Fibroblast of lung (primary cell): Measurements from ENCODE around the gene TCOF1. TPM values are rescaled to one million over a fixed set of nuclear protein-coding genes. Genes with fewer than 3 reads are reported as not detected.

ENCODE experiments used
- DNase-seq, 2 donors: peaks; one replicate each; pipeline versions ENCODE4 v3.0.0 to v3.0.0-alpha.2; 2010; ENCODE audit warnings: low read depth in 2 of 2
- H2AFZ ChIP-seq: 2 replicates; pipeline ENCODE4 v1.5.1; 2012; ENCODE audit warnings: low read length, control low read depth, inconsistent platforms
- H3K27ac ChIP-seq: 2 replicates; pipeline ENCODE4 v1.5.1; 2011; ENCODE audit warnings: low read length, control low read depth; ENCODE audit not compliant: insufficient read depth
- H3K27me3 ChIP-seq: 2 replicates; pipeline ENCODE4 v1.5.1; 2011; ENCODE audit warnings: mild to moderate bottlenecking, low read length; ENCODE audit not compliant: control insufficient read depth, insufficient read depth
- H3K36me3 ChIP-seq: 2 replicates; pipeline ENCODE4 v1.5.1; 2011; ENCODE audit warnings: low read length; ENCODE audit not compliant: control insufficient read depth, insufficient read depth
- H3K4me1 ChIP-seq: 2 replicates; pipeline ENCODE4 v1.5.1; 2011; ENCODE audit warnings: low read length; ENCODE audit not compliant: control insufficient read depth, insufficient read depth; ENCODE audit errors: extremely low read depth
- H3K4me2 ChIP-seq: 2 replicates; pipeline ENCODE4 v1.5.1; 2011; ENCODE audit warnings: low read length, control low read depth; ENCODE audit not compliant: insufficient read depth; ENCODE audit errors: extremely low read depth
- H3K4me3 ChIP-seq, 4 experiments: fragments of 200-600 bp in 1 of 4; sonication (generic) in 1 of 4; replicated peaks in 1 of 4; 2 replicates each; pipeline ENCODE4 v1.5.1; 2011 to 2016; ENCODE audit warnings: low read length in 4 of 4, low read depth in 3 of 4, mild to moderate bottlenecking in 3 of 4, control low read depth in 2 of 4, inconsistent platforms in 1 of 4, mixed read lengths in 1 of 4; ENCODE audit not compliant: insufficient read depth in 1 of 4; ENCODE audit errors: control extremely low read depth in 1 of 4
- H3K79me2 ChIP-seq: 2 replicates; pipeline ENCODE4 v1.5.1; 2012; ENCODE audit warnings: mild to moderate bottlenecking, low read length, inconsistent platforms; ENCODE audit not compliant: control insufficient read depth, insufficient read depth
- H3K9ac ChIP-seq: 2 replicates; pipeline ENCODE4 v1.5.1; 2011; ENCODE audit warnings: mild to moderate bottlenecking, low read length, control low read depth; ENCODE audit not compliant: insufficient read depth
- H3K9me3 ChIP-seq: 2 replicates; pipeline ENCODE4 v1.5.1; 2012; ENCODE audit warnings: low read depth, low read length; ENCODE audit not compliant: control insufficient read depth, insufficient read depth
- H4K20me1 ChIP-seq: 2 replicates; pipeline ENCODE4 v1.5.1; 2011; ENCODE audit warnings: low read length; ENCODE audit not compliant: control insufficient read depth, insufficient read depth; ENCODE audit errors: extremely low read depth
- CTCF ChIP-seq, 2 donors: IDR thresholded peaks in 1 of 2; conservative IDR thresholded peaks in 1 of 2; 1 replicate in 1 of 2; 2 replicates in 1 of 2; pipeline ENCODE4 v1.5.1; 2011 to 2012; ENCODE audit warnings: low read length in 2 of 2, control low read depth in 1 of 2, inconsistent platforms in 1 of 2, low read depth in 1 of 2, mild to moderate bottlenecking in 1 of 2
- EZH2 ChIP-seq: IDR thresholded peaks from 2 replicates; pipeline ENCODE4 v1.5.1; 2012; ENCODE audit warnings: low read length, control low read depth, mild to moderate bottlenecking; ENCODE audit errors: missing control alignments
- polyA plus RNA-seq, 2 donors: library from polyadenylated mRNA; depleted of rRNA in 1 of 2; stranded (reverse) in 1 of 2; unstranded in 1 of 2; fragments of >200 nt; gene quantifications; 2 replicates each; pipeline ENCODE4 v1.2.1, GENCODE V29; 2011 to 2012; ENCODE audit warnings: missing spikeins in 1 of 2
- total RNA-seq: library from RNA; depleted of rRNA; stranded (reverse); fragments of >200 nt; gene quantifications from 2 replicates; pipeline ENCODE4 v1.2.1, GENCODE V29; 2014

TCOF1 gene
- total and polyA plus RNA-seq, 2 donors (not counting 1 experiment from before 2014, with no cell fraction given): 8.5 to 10.6 TPM

GRCh38 chr5:150323819-150324218, 33.7 kb upstream of the TCOF1 start:
- no peaks in the 10 kb centered on the region for H3K79me2 ChIP-seq
- H3K4me3 ChIP-seq: no peak overlapping the region
- TF ChIP-seq EZH2: no peak
- no peak for TF ChIP-seq CTCF (conservative IDR thresholded peaks at IDR 0.05 in 1 of 2, IDR thresholded peaks at IDR 0.05 in 1 of 2; ENCODE audit: low read depth in 1 of 2, low read length in 2 of 2)
- H3K36me3 ChIP-seq: no peaks in the 10 kb centered on the region
- H3K27me3 ChIP-seq: no peaks in the 10 kb centered on the region
- no peak for DNase-seq
- H3K4me2 ChIP-seq: no peak overlapping the region
- H4K20me1 ChIP-seq: no peaks in the 10 kb centered on the region
- peaks cover 11% of the 10 kb centered on the region for H3K4me1 ChIP-seq
- H3K9ac ChIP-seq: no peak overlapping the region
- H3K9me3 ChIP-seq: no peaks in the 10 kb centered on the region
- H2AFZ ChIP-seq: no peak overlapping the region
- no peak overlapping the region for H3K27ac ChIP-seq

GRCh38 chr5:150325426-150325825, 32.1 kb upstream of the TCOF1 start:
- TF ChIP-seq EZH2: no peak
- TF ChIP-seq CTCF (conservative IDR thresholded peaks at IDR 0.05 in 1 of 2, IDR thresholded peaks at IDR 0.05 in 1 of 2; ENCODE audit: low read depth in 1 of 2, low read length in 2 of 2): no peak
- Histone ChIP-seq H3K79me2 (no peaks in the 10 kb centered on the region), H3K27ac (no peak overlapping the region), H3K36me3 (no peaks in the 10 kb centered on the region), H3K4me1 (peaks cover 2% of the 10 kb centered on the region), H3K4me3 (no peak overlapping the region), H3K9ac (no peak overlapping the region), H3K9me3 (no peaks in the 10 kb centered on the region), H4K20me1 (no peaks in the 10 kb centered on the region), H3K27me3 (no peaks in the 10 kb centered on the region), H3K4me2 (no peak overlapping the region), H2AFZ (no peak overlapping the region)
- no peak for DNase-seq

- Histone ChIP-seq H4K20me1 (no peaks in the 10 kb centered on the region), H3K4me2 (no peak overlapping the region), H3K27me3 (no peaks in the 10 kb centered on the region), H3K9me3 (no peaks in the 10 kb centered on the region), H3K4me3 (no peak overlapping the region), H3K27ac (no peak overlapping the region), H2AFZ (no peak overlapping the region), H3K36me3 (no peaks in the 10 kb centered on the region), H3K9ac (no peak overlapping the region), H3K79me2 (no peaks in the 10 kb centered on the region), H3K4me1 (no peaks in the 10 kb centered on the region)
- TF ChIP-seq CTCF (conservative IDR thresholded peaks at IDR 0.05 in 1 of 2, IDR thresholded peaks at IDR 0.05 in 1 of 2; ENCODE audit: low read depth in 1 of 2, low read length in 2 of 2): no peak
- TF ChIP-seq EZH2: no peak
- no peak for DNase-seq
Observed at GRCh38 chr5:150326707-150327106, 30.8 kb upstream of the TCOF1 start.
